K562 (cell line): ENCODE data around the gene LSM12. TPM values are rescaled to one million over a fixed set of nuclear protein-coding genes. Genes with fewer than 3 reads are reported as not detected.

Experiments
- ATAC-seq: fragments of 200-7000 bp; cut with Tn5 transposase; 3 replicates; pipeline ENCODE4 v1.9.1; 2020; ENCODE audit warnings: moderate library complexity
- BruUV-seq: library from RNA; stranded (reverse); fragments of 400-500 nt; replicated peaks from 2 replicates; lab custom pipeline; 2021; lab: Mats Ljungman, UMichigan
- CTCF ChIA-PET: fragments of 300-600 bp; formaldehyde crosslinking; extraction: SDS; loops from one replicate; lab custom pipeline; 2021; ENCODE audit warnings: low intra/inter-chr PET ratio; lab: Yijun Ruan, JAX
- POLR2A ChIA-PET: fragments of 300-600, 350-650 bp; sonication (Branson Sonifier 250); formaldehyde crosslinking; extraction: SDS; loops from one replicate; lab custom pipeline; 2021; ENCODE audit warnings: antibody characterized with exemption, inconsistent platforms; lab: Yijun Ruan, JAX
- DNase-seq, 4 experiments: peaks; one replicate each; pipeline versions ENCODE4 v3.0.0 to v3.0.0-alpha.2; 2011 to 2018; ENCODE audit warnings: low spot score in 3 of 4, mixed read lengths in 3 of 4; ENCODE audit errors: extremely low read depth in 1 of 4
- FAIRE-seq: peaks from 2 replicates; lab custom pipeline; 2011; peaks lifted over from hg19 to GRCh38; lab: Jason Lieb, UNC
- H2AFZ ChIP-seq: 2 replicates; pipeline ENCODE4 v1.6.0; 2011; ENCODE audit warnings: low read depth, low read length, control low read depth, inconsistent platforms
- H3K27ac ChIP-seq: fragments of 200-600 bp; 3 replicates; pipeline ENCODE4 v1.8.0; 2011; ENCODE audit warnings: low read depth, mild to moderate bottlenecking, control low read depth, inconsistent platforms, low read length, moderate library complexity, mixed read lengths; ENCODE audit errors: extremely low read depth
- H3K27me3 ChIP-seq, 2 experiments: fragments of 300-600 bp in 1 of 2; 2 replicates in 1 of 2; 3 replicates in 1 of 2; pipeline versions ENCODE4 v1.6.0 to v1.8.0; 2011; ENCODE audit warnings: inconsistent platforms in 2 of 2, low read length in 2 of 2, mild to moderate bottlenecking in 1 of 2, mixed read lengths in 1 of 2, moderate library complexity in 1 of 2; ENCODE audit not compliant: control insufficient read depth in 2 of 2, insufficient read depth in 2 of 2
- H3K36me3 ChIP-seq: fragments of 300-600 bp; 3 replicates; pipeline ENCODE4 v1.8.0; 2011; ENCODE audit warnings: mild to moderate bottlenecking, low read length, inconsistent platforms; ENCODE audit not compliant: control insufficient read depth, insufficient read depth
- H3K4me1 ChIP-seq, 2 experiments: fragments of 200-600 bp in 1 of 2; replicated peaks in 1 of 2; 2 replicates in 1 of 2; 3 replicates in 1 of 2; pipeline versions ENCODE4 v1.5.1 to v1.8.0; 2011; ENCODE audit warnings: inconsistent platforms in 2 of 2, low read length in 2 of 2, mild to moderate bottlenecking in 1 of 2, mixed read lengths in 1 of 2, moderate library complexity in 1 of 2; ENCODE audit not compliant: control insufficient read depth in 2 of 2, insufficient read depth in 2 of 2
- H3K4me2 ChIP-seq: 2 replicates; pipeline ENCODE4 v1.6.1; 2011; ENCODE audit warnings: low read length, control low read depth, inconsistent platforms, mixed read lengths; ENCODE audit not compliant: insufficient read depth
- H3K4me3 ChIP-seq: fragments of 200-600 bp; sonication (generic), shearing (Covaris generic); 2 replicates; pipeline ENCODE4 v1.5.1; 2016; ENCODE audit warnings: control low read depth, inconsistent platforms
- H3K79me2 ChIP-seq: fragments of 200-600 bp; 3 replicates; pipeline ENCODE4 v1.8.0; 2011; ENCODE audit warnings: low read length, inconsistent platforms; ENCODE audit not compliant: control insufficient read depth, insufficient read depth
- H3K9ac ChIP-seq, 2 experiments: 2 replicates each; pipeline versions ENCODE4 v1.6.0 to v1.6.1; 2011; ENCODE audit warnings: low read depth in 2 of 2, low read length in 2 of 2, control low read depth in 1 of 2, inconsistent platforms in 1 of 2, mild to moderate bottlenecking in 1 of 2, mixed read lengths in 1 of 2; ENCODE audit not compliant: insufficient read depth in 1 of 2
- H3K9me1 ChIP-seq: one replicate; pipeline ENCODE4 v1.6.0; 2011; ENCODE audit warnings: inconsistent platforms, mild to moderate bottlenecking, low read length, moderate library complexity; ENCODE audit not compliant: control insufficient read depth, insufficient read depth
- H3K9me3 ChIP-seq: replicated peaks from 2 replicates; pipeline ENCODE4 v1.5.1; 2011; ENCODE audit warnings: low read depth, low read length, inconsistent platforms; ENCODE audit not compliant: control insufficient read depth, insufficient read depth
- H4K20me1 ChIP-seq: replicated peaks from 2 replicates; pipeline ENCODE4 v1.6.1; 2011; ENCODE audit warnings: low read length, inconsistent platforms, mixed read lengths; ENCODE audit not compliant: control insufficient read depth, insufficient read depth
- FOXP1 ChIP-seq: sonication (generic); formaldehyde crosslinking; IDR thresholded peaks from 2 replicates; pipeline ENCODE4 v1.8.0; 2022; ENCODE audit warnings: mild to moderate bottlenecking, missing genetic modification reagents
- MED1 ChIP-seq: sonication (generic); formaldehyde crosslinking; IDR thresholded peaks from 2 replicates; pipeline ENCODE4 v1.8.1; 2023; ENCODE audit warnings: missing genetic modification reagents, borderline replicate concordance
- ZNF384 ChIP-seq: IDR thresholded peaks from 2 replicates; pipeline ENCODE4 v1.6.1; 2012; ENCODE audit warnings: low read depth, low read length, improper control_type of control experiment
- ZNF77 ChIP-seq: fragments of 250-450 bp; sonication (Bioruptor Pico); IDR thresholded peaks from 2 replicates; pipeline ENCODE4 v1.5.0; 2020
- WGBS: fragments of 100-300 bp; shearing (Covaris generic); methylation state at CpG from one replicate; pipeline ENCODE4 v1.1.6; 2016; ENCODE audit warnings: low coverage, mixed read lengths; ENCODE audit not compliant: insufficient coverage; ENCODE audit errors: missing lambda C conversion rate; 5-methylcytosine and 5-hydroxymethylcytosine counted together
- in situ Hi-C: fragments of 300-500 bp; cut with MboI; formaldehyde crosslinking; loops from 4 replicates; pipeline ENCODE4 v1.15.0; 2018; ENCODE audit warnings: inconsistent platforms, mixed read lengths
- intact Hi-C: fragments of 100-400 bp; cut with micrococcal nuclease; formaldehyde crosslinking; loops from 2 replicates; pipeline ENCODE4 v1.14.2; 2022
- polyA plus RNA-seq, 8 experiments: library from polyadenylated mRNA; depleted of rRNA in 4 of 8; stranded (reverse) in 5 of 8; unstranded in 3 of 8; fragments of >200 nt; fragmentation: Nextera tagmentation in 2 of 8; fragmentation: Illumina TruSeq in 1 of 8; extraction: Ambion mirVana in 2 of 8; extraction: Trizol in 1 of 8; gene quantifications; 2 replicates each; pipeline versions ENCODE4 v1.2.1 to v1.2.3, GENCODE V29; 2011 to 2014; ENCODE audit warnings: inconsistent platforms in 1 of 8, missing spikeins in 1 of 8
- total RNA-seq, 7 experiments: library from RNA; depleted of rRNA in 6 of 7; stranded (reverse); fragments of >200 nt in 6 of 7; fragmentation: Illumina TruSeq in 2 of 7; extraction: Trizol in 2 of 7; gene quantifications; 2 replicates each; pipeline versions ENCODE4 v1.2.1 to v1.2.3, GENCODE V29; 2011 to 2021; ENCODE audit warnings: low replicate concordance in 1 of 7
- TF ChIP-seq, protein P1 (sequence below), 2 experiments: fragments of 450-650 bp; conservative IDR thresholded peaks; 2 replicates each; pipeline ENCODE4 v1.6.1; 2017; ENCODE audit warnings: mild to moderate bottlenecking in 2 of 2, moderate library complexity in 2 of 2
- TF ChIP-seq, protein P2 (sequence below): sonication (generic); formaldehyde crosslinking; IDR thresholded peaks from 2 replicates; pipeline ENCODE4 v1.5.0; 2020; ENCODE audit warnings: missing genetic modification reagents
- TF ChIP-seq, protein P3 (sequence below): sonication (generic); formaldehyde crosslinking; IDR thresholded peaks from 2 replicates; pipeline ENCODE4 v1.8.0; 2022; ENCODE audit warnings: missing genetic modification reagents, mild to moderate bottlenecking, borderline replicate concordance

The LSM12 gene
- total and polyA plus RNA-seq, 9 of the 15 experiments (the other 6 are each of a cell fraction or from before 2014, with no cell fraction given) = 53.0 to 258 (median 89.3) TPM

DNA sequence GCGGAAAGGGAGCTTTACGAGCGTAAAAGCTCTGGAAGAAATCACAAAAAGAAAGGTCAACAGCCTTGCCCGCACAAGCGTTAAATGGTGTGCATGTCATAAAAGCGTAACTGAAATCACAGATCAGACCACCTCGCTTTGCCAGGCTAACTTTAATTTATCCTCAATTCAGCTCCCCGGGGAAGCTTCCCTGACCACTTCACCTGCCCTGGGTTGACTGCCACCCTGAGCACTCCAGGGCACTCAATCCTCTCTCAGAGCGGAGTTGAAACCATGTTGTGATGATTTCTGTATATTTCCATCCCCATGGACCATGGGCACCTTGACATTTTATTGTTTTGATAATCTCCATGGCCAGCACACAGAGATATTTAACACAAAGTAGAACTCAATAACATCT lies 78.2 kb downstream of the LSM12 start:
- H3K79me2 ChIP-seq = no peaks in the 10 kb centered on the region
- peaks cover 3 to 10% of the 10 kb centered on the region in 2 experiments for H3K4me1 ChIP-seq
- DNase-seq (no peak), FAIRE-seq (no peak), ATAC-seq (no peak)
- no peaks in the 10 kb centered on the region for H3K9me3 ChIP-seq
- no peak overlapping the region for H3K9ac ChIP-seq
- no TSS peak for BruUV-seq
- no peaks in the 10 kb centered on the region for H3K9me1 ChIP-seq
- H4K20me1 ChIP-seq = peaks cover 10% of the 10 kb centered on the region; the same call in 1 of the 2 replicates
- H3K36me3 ChIP-seq = no peaks in the 10 kb centered on the region
- WGBS = 22% methylated on average over 9 of the region's 9 CpGs
- H3K27ac ChIP-seq = no peak overlapping the region
- no peak overlapping the region for H2AFZ ChIP-seq
- in situ Hi-C loops = no loop called here
- ChIA-PET CTCF (interaction anchor here (0.6 to 0.7 kb wide), 2 partner anchors 50 to 294 kb away, joined by 3 read pairs; no protein-coding TSS in a partner anchor), POLR2A (interaction anchor here (1.1 kb wide), 1 partner anchor 12 kb away, joined by 3 read pairs; no protein-coding TSS in a partner anchor)
- H3K4me3 ChIP-seq = no peak overlapping the region
- no peak overlapping the region for H3K4me2 ChIP-seq
- H3K27me3 ChIP-seq = peaks cover 14 to 22% of the 10 kb centered on the region in 2 experiments
- intact Hi-C loops = no loop called here
- no peak for TF ChIP-seq MED1 (CRISPR knock-in tag)
- TF ChIP-seq, protein P1, sequence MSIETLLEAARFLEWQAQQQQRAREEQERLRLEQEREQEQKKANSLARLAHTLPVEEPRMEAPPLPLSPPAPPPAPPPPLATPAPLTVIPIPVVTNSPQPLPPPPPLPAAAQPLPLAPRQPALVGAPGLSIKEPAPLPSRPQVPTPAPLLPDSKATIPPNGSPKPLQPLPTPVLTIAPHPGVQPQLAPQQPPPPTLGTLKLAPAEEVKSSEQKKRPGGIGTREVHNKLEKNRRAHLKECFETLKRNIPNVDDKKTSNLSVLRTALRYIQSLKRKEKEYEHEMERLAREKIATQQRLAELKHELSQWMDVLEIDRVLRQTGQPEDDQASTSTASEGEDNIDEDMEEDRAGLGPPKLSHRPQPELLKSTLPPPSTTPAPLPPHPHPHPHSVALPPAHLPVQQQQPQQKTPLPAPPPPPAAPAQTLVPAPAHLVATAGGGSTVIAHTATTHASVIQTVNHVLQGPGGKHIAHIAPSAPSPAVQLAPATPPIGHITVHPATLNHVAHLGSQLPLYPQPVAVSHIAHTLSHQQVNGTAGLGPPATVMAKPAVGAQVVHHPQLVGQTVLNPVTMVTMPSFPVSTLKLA (conservative IDR thresholded peaks at IDR 0.05) = no peak
- no peak for TF ChIP-seq ZNF77
- TF ChIP-seq ZNF384 = no peak
- TF ChIP-seq, protein P2, sequence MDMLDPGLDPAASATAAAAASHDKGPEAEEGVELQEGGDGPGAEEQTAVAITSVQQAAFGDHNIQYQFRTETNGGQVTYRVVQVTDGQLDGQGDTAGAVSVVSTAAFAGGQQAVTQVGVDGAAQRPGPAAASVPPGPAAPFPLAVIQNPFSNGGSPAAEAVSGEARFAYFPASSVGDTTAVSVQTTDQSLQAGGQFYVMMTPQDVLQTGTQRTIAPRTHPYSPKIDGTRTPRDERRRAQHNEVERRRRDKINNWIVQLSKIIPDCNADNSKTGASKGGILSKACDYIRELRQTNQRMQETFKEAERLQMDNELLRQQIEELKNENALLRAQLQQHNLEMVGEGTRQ (CRISPR knock-in tag) = no peak
- TF ChIP-seq FOXP1 (CRISPR knock-in tag) = no peak
- TF ChIP-seq, protein P3, sequence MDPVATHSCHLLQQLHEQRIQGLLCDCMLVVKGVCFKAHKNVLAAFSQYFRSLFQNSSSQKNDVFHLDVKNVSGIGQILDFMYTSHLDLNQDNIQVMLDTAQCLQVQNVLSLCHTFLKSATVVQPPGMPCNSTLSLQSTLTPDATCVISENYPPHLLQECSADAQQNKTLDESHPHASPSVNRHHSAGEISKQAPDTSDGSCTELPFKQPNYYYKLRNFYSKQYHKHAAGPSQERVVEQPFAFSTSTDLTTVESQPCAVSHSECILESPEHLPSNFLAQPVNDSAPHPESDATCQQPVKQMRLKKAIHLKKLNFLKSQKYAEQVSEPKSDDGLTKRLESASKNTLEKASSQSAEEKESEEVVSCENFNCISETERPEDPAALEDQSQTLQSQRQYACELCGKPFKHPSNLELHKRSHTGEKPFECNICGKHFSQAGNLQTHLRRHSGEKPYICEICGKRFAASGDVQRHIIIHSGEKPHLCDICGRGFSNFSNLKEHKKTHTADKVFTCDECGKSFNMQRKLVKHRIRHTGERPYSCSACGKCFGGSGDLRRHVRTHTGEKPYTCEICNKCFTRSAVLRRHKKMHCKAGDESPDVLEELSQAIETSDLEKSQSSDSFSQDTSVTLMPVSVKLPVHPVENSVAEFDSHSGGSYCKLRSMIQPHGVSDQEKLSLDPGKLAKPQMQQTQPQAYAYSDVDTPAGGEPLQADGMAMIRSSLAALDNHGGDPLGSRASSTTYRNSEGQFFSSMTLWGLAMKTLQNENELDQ (CRISPR knock-in tag) = no peak
